Measurements from ENCODE around the gene FBXO33.

FBXO33 gene

DNA sequence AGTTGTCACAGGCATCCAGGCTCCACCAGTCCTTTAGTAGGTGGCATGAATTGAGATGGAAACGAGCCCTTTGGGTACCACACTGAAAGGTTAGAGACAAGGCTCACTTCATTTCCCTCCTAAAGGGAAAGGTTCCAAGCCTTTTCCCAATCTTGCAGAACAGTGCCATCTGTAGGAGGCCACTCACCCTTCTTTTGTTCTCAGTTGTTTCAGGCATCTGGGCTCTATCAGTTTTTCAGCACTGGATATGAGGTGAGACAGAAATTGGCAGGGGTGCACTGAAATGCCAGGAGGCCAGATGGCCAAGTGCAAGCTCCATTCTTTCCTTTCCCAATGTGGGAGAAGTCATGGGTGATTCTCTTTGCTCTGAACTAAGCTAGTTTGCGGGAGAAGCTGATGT is 15.2 kb downstream of the FBXO33 start:
- TF ChIP-seq CTCF (conservative IDR thresholded peaks at IDR 0.05): no peak
- H3K27ac ChIP-seq: no peak overlapping the region

DNA sequence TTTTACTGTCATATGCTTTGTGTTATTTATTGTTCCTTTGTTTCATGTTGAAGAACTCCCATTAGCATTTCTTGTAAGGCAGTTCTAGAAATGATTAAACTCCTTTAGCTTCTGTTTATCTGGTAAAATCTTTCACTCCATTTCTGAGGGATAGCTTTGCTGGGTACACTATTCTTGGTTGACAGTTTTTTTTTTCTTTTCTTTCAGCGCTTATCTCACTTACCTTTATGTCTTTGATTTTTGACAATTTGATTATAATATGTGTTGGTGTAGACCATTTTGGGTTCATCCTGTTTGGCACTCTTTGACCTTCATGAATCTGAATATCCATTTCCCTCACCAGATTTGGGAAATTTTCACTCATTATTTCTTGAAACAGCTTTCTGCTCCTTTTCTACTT is 16.2 kb downstream of the FBXO33 start:
- TF ChIP-seq CTCF (conservative IDR thresholded peaks at IDR 0.05): no peak
- no peak overlapping the region for H3K27ac ChIP-seq

GRCh38 chr14:39406560-39406959 is 25.7 kb downstream of the FBXO33 start:
- no peak for TF ChIP-seq CTCF (conservative IDR thresholded peaks at IDR 0.05)
- no peak overlapping the region for H3K27ac ChIP-seq

GRCh38 chr14:39398382-39398781 is 33.9 kb downstream of the FBXO33 start:
- no peak overlapping the region for H3K27ac ChIP-seq
- no peak for TF ChIP-seq CTCF (conservative IDR thresholded peaks at IDR 0.05)

GRCh38 chr14:39396448-39396847 is 35.8 kb downstream of the FBXO33 start:
- no peak for TF ChIP-seq CTCF (conservative IDR thresholded peaks at IDR 0.05)
- no peak overlapping the region for H3K27ac ChIP-seq

GRCh38 chr14:39395555-39396254 is 36.5 kb downstream of the FBXO33 start:
- H3K27ac ChIP-seq: no peak overlapping the region
- TF ChIP-seq CTCF (conservative IDR thresholded peaks at IDR 0.05): no peak

GRCh38 chr14:39393289-39393688 is 38.9 kb downstream of the FBXO33 start:
- no peak overlapping the region for H3K27ac ChIP-seq
- no peak for TF ChIP-seq CTCF (conservative IDR thresholded peaks at IDR 0.05)

Measured in VCaP (cell line).